HG03159 (cell line): Measurements from ENCODE around the gene SPATA3.
"Not testable (repeated sequence)": the region's sequence is repeated elsewhere in the genome, so short reads cannot be mapped to it uniquely, and the experiment has no call there.

Source experiments
- ATAC-seq: cut with Tn5 transposase; IDR thresholded peaks from one replicate; pipeline ENCODE4 v1.9.1; 2021; ENCODE audit warnings: mild to moderate bottlenecking, moderate library complexity; ENCODE audit not compliant: unreplicated experiment

SPATA3 gene

DNA sequence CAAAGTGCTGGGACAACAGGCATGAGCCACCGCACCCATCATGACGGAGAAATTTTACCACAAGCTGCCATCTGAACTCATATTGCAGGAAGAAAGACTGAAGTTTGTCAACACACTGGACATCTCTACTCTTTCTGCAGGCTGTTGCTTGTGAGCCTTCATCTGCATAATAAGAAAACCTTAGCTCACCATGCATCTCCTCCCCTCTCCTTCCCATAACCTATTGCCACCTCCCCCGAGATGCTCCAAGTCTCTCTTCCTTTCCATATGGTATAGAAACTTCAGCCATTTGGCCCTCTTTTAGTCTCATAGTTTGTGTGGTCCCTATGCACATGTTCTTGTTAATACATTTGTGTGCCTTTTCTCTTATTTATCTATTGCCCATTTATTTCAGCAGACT lies 22.3 kb downstream of the SPATA3 start:
- no peak for ATAC-seq

DNA sequence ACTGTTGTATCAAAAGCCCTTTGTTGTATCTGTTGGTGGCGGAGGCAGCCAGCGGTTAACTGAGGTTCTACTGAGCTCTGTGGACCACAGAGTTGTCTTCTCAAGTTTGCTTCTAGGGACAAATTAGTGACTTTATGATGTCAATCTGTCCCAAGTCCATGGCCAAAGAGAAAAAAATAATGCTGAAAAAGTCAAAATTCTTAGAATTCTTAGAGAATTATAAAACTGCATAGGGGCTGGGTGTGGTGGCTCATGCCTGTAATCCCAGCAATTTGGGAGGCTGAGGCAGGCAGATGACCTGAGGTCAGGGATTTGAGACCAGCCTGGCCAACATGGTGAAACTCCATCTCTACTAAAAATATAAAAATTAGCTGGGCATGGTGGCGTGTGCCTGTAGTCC lies 29.1 kb downstream of the SPATA3 start:
- not testable (repeated sequence) for ATAC-seq

DNA sequence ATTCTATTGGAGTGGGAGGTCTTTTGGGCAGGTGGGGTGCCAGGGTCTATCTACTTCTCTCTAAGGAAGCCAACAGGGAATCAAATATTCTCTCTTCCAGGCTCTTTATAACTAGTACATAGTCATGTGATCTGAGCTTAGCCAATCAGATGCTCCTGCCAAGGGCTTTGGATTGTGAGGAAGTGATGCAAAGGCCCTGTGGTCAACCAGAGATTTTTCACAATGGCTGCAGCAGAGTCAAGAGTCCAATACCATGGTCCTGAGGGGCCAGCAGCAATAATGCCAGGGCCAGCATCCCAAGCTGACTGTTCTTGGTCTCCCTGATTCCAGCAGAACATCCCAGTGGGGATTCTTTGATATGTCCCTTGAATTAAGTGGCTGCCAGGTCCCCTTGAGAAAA lies 33.0 kb downstream of the SPATA3 start:
- ATAC-seq, result no peak

DNA sequence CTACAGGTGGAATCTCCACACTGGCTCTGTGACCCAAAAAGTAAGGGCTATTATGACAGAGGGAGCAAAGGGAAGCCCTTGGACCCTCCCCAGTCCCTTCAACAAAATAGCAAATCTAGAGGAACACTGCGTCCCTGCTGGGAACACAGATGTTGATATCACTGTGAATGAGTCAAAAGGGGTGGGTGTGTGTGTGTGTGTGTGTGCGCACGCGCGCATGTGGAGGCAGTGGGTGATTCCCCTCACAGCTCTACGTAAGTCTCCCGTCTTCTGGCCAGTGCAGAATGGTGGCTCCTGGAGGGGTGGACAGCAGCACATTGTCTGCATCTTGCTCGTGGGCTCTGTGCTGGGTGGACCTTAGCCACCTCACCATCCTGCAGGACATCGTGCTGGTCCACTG lies 33.6 kb downstream of the SPATA3 start:
- no peak for ATAC-seq

DNA sequence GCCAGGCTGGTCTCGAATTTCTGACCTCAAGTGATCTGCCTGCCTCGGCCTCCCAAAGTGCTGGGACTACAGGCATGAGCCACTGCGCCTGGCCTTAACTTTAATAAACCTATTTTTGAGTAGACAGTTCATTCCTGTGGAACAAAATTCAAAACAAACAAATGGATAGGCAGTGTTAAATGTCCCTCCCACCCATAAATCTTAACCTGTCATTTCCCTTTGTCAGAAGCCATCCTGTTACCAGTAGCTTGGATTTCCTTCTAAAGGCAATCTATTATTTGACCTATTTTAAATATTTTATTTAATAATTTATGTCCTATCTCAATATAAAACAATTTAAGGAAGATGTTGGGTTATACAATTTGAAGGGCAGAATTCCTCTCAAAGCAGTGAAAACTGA lies 34.8 kb downstream of the SPATA3 start:
- ATAC-seq, result no peak

DNA sequence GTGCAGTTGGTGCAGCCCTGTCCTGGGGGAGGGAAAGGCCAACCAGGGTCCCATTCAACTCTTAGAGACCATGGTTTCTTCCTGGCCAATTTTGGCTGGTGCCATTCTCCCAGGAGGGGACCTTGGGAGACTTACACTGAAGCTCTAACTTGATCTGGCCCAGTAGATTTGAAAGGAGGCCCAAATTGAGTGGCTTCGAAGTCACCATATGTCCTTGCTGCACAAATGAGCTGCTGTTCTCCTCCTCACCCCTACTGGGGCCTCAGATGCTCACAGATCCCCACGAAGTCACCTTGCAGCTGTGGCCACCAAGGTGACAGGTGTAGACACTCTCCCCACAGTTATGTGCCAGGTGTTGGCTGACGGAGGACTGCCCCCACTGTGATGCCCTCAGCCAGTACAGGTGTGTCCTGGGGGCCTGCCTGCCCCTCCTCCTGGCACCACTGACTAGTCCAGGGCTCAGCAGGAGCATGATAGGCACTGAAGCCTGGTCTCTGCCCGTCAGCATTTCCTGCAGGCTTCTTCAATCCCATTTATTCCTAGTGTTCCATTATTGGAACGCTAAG lies 36.7 kb downstream of the SPATA3 start:
- no peak for ATAC-seq

DNA sequence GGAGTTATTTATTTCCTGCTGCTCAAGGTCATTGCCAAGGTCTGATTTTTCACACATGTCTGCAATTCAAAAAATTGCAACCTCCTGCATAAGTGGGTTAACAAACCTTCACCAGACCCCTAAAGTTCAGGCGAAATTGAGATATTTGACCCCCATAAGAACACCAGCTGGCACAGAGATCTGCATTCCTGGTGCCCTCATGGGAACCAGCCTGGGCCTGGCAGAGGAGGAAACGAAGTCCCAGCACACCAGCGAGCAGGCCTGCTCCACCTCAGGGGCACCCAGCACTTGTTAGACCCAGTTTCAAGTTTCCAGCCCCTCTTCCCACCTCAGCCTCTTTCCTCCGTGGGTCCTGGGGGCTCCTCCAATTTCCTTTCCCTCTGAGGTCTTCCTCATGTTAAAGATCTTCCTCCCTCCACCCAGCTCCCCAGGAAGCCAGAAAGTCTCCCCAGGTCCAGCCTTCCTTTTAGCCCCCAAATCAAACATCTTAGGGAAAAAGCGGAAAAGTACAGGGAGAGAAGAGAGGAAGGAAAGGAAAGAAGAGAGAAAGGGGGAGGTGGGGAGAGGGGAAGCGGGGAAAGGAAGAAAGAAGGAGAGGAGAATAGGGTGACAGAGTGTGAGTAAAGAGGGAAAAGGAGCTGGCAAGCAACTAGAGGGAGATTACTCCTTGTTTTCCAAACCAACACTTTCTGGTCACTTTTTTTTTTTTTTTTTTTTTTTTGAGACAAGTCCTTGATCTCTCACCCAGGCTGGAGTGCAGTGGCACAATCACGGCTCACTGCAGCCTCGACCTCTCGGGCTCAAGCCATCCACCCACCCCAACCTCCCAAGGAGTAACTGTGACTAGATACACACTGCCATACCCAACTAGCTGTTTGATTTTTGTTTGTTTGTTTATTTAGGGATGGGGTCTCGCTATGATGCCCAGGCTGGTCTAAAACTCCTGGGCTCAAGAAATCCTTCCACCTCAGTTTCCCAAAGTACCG lies 37.5 kb downstream of the SPATA3 start:
- no peak for ATAC-seq

DNA sequence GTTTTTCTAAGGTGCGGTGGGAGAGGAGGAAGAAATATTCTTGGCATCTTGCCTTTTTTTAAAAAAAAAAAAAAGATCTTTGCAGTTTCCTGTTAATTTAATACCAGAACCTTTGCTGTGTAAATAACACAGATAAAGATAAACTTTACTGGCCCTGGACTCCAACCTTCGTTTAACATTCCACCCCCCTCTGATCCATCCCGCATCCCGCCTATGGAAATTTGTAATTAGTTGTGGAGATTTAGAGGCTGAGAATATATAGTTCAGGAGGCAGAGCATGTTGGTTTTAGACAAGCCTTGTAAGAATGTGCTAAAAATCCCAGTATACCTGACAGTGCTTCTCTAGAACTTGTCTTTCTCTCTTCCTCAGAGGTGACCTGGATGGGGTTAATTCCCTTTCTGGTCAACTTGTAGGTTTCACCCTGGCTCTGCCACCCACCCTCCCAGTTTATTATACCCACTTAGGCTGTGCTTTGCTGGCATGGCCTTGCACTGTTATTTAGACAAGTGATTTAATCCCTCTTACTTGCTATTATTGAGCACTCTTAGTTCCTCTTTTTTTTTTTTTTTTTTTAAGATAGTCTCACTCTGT lies 38.5 kb downstream of the SPATA3 start:
- ATAC-seq, result no peak

DNA sequence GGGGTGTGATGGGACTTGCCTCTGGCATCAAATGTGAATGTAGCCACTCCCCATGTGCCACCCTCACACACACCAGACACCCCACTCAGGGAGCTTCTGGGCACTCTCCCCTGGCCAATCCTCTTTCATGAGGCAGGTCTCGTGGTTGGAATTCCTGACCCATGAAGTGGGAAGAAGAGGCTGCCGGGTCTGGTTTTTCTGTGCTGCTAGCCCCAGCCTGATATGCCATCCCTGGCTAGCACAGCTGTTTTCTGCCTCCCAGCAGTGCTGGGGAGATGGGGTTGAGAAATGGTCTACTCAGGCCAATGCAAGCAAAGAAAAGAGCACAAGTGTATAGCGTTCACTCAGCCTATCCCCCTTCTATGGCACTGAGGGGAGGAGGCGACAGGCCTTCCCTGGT lies 40.2 kb downstream of the SPATA3 start:
- no peak for ATAC-seq

DNA sequence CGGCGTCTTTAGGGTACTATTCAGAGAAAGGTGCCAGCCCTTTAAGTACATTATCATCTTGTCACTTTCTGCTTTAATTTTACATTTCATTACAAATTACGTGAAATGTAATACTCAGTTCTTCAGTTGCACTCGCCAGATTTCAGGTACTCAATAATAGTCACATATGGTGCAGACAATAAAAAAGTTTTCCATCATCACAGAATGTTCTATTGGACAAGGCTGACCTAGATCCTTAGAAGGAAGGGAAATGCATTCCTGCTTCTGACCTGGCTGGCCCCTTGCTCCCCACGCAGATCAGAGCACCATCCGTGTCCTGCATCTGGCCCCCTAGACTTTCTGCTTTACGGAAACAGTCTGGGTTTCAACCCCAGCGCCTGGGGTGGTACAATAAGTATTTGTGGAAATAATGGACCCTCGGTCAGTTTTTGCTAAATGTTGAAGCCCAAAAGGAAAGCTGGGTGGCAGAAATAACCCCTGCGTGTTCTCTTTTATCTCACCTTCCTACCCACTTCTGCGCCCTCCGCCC lies 40.7 kb downstream of the SPATA3 start:
- ATAC-seq, result no peak

DNA sequence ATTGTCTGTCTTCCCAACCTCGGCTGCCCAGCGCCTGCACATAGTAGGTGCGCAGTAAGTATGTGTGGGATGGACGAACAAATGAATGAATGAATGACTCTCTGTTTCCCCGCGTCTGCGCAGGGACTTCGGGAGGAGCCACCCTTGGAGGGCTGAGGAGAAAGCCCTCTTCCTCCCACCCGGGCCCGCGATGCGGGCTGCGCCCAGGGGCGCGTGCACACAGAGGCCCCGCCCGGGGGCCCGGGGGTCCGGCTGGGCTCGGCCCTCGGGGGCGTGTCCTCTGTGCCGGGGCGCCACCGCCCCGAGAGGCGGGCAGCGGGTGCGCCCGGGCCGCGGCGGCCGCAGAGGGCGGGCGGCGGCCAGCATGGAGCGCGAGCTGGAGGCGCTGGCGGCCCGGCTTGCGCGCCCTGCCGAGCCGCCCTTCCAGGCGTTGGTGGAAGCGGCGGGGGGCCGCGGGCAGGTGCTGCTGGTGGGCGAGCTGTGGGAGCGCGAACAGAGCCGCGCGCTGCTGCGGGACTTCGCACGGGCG lies 41.3 kb downstream of the SPATA3 start, which contains the start of gene C2orf72:
Gene C2orf72 (plus strand): TSS at position 322 of the 529 bp plus-strand sequence. CDS start 43 bp downstream, at position 365.
- ATAC-seq, result no peak

DNA sequence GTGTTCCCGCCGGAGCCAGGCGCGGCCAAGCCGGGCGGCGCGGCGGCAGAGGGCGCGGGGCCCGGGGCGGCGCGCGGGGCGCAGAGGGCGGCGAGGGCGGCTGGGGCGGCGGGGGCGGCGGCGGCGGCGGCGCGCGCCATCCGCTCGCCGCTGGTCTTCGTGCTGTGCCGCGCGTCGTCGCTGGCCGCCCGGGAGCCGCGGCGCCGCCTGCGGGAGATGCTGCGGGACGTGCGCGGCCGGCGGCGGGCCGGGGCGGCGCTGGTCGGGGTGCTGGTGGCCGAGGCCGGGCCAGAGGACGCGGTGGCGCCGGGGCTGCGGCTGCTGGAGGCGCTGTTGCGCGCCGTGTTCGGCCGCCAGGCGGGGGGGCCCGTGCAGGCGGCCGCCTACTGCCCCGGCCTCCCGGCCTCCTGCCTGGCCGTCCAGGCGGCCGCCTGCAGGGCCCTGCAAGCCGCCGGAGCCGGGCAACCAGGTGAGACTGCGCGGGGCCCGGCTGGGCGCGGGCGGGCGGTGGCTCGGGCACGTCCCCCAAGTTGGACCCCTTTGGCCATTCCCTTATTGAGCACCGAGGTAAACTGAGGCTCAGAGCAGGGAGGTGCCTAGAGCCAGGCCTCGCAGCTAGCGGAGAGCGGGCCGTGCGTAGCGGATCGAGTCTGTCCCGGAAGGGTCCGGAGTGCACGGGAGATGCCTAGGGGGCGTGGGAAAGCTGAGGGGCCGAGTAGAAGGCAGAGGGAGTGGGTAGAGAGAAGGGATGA lies 42.0 kb downstream of the SPATA3 start:
- no peak for ATAC-seq

DNA sequence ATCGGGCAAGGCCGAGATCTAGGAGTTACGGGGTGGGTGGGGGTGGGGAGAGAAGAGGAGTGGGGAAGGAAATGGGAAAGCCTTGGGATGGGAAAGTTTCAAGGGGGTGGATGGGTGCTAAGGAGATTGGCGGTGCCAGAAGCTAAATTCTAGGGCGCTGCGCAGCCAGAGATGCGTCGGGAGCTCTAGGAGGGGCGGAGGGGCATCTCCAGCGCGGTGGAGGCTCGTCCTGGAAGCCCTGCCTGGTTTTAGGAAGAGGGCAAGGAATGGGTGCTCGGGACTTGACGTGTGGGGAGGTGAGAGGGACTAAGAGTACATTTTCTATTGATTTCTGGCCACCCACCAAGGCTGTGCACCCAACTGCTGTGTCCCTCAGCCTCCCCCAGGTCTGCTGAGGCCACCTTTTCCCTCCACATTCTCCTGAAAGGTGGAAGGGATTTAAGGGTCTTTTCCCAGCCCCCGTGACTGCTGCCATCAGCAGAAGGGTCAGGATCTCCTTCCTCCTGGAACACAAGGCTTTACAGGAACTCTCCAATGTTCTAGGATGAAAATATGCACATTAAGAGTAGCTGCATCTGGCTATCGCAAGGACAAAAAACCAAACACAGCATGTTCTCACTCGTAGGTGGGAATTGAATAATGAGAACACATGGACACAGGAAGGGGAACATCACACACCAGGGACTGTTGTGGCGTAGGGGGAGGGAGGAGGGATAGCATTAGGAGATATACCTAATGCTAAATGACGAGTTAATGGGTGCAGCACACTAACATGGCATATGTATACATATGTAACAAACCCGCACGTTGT lies 42.8 kb downstream of the SPATA3 start:
- no peak for ATAC-seq

DNA sequence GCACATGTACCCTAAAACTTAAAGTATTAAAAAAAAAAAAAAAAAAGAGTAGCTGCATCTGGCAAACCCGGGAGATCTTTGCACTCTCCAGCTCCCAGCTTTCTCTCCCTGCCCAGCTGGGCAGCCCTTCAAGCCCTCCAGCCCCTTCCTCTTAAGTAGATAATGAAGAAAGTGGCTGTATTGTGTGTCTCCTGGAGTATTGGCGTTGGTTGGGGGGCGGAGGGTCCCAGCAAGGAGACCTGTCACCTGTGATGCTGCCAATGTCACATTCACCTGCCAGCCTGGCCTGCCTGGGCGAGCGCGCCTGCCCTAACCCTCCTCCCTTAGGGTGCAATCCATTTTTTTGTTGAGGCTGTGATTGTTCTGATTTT lies 43.4 kb downstream of the SPATA3 start:
- no peak for ATAC-seq

DNA sequence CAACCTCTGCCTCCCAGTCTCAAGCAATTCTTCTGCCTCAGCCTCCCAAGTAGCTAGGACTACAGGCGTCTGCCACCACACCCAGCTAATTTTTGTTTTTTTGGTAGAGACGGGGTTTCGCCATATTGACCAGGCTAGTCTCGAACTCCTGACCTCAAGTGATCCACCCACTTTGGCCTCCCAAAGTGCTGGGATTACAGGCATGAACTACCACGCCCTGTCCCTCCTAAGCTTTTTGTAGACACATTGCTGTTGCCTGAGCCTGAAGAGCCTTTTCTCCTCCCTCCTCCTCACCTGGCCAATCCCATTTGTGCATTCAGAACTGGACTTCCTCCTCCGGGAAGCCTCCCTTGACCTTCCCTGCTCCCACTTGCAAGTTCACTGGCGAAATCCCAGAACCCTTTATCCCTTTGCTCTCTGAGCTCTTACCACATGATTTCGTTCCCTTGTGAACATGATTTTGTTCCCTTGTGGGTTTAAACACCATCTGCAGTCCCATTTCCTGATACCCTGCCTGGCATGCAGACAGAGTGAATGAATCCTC lies 44.0 kb downstream of the SPATA3 start:
- ATAC-seq, result no peak

DNA sequence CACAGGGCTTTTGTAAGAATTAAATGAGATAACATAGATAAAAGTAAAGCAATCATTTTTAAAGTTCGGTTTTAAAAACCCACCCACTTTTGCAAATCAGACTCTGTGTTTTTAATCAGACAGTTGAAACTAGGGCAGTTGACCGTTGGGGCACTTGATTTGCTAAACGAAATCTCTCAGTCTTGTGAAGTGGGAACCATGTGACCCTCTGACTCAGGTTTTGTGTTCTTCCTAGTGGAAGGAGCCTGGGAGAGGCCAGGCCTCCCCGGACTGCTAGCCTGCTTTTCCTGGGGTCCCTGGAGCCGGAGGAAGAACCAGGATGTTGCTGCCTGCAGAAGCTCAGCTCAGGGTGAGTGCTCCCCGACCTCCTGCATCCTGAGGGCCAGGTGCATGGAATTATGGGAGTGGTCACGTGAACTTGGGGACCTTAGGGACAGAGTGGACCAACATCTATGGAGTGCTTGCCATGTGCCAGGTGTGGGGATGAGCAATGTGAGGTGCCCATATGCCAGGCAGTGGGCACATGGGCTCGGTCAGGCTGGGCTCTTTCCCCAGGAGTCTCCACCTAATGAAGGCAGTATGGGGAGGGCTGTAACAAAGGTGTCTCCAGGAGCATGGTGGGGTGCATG lies 45.3 kb downstream of the SPATA3 start:
- ATAC-seq, result no peak

DNA sequence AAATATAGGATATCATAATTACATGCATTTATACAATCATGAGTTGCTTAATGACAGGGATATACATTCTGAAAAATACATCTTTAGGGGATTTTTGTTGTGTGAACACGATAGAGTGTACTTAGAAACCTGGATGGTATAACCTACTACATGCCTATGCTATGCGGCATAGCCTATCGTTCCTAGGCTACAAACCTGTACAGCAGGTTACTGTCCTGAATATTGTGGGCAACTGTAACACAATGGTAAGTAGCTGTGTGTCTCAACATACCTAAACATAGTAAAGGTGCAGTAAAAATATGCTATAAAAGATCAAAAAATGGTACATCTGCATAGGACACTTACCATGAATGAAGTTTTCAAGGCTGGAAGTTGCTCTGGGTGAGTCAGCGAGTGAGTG lies 47.9 kb downstream of the SPATA3 start:
- ATAC-seq, result no peak

DNA sequence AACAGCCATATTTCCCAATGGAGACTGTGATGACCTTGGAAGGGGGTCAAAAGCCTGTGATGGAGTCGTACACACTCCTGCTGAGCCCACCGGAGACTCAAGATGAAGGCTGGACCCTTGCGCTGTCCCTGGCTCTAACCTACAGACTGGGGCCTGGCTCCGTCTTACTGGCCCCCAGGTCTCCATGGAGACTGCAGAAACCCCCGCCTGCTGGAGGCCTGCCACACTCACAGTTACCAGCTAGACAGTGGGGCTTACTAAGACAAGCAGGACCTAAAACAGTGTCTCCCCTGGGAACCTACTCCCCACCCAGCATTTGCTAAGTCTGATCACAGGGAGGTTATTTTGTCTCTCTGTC lies 51.0 kb downstream of the SPATA3 start:
- no peak for ATAC-seq

DNA sequence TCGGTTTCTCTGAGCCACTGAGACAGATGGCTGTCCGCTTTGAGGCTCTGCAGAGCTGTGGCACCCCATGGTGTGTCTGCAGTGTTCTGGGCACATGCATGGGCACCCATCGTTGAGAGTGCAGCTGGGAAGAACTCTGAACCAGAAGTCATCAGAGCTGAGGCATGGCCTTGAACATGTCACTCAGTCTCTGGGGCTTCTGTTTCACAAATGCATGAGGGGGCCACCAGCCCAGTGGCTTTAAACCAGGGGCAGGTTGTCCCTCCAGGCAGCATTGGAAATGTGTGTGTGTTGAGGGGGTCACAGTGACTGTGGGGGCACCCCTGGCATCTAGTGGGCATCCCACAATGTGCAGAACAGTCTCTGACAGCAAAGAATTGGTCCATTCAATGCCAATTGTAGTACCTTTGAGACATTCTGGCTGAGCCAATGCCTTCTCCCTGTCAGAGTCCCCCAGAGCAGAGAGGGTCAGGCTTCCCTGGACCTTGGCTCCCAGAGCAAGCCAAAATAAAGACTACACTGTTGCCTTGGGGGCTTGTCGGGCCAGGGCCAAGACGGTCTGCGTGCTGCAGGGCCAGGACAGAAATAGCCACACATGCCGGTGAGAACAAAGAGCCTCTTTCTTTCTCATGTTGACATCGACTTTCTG lies 51.5 kb downstream of the SPATA3 start:
- ATAC-seq, result no peak
